Kidney (tissue), 14 donors: ENCODE measurements around the gene CDX2. TPM values are rescaled to one million over a fixed set of nuclear protein-coding genes. Genes with fewer than 3 reads are reported as not detected.

Source experiments
- DNase-seq, 5 donors: peaks; one replicate each; pipeline ENCODE4 v3.0.0-alpha.2; 2013 to 2020
- FAIRE-seq: peaks from 2 replicates; lab custom pipeline; 2012; peaks lifted over from hg19 to GRCh38; lab: Jason Lieb, UNC
- H3K27ac ChIP-seq, 2 donors: one replicate each; pipeline ENCODE4 v1.7.0; 2013; ENCODE audit warnings: low read depth in 2 of 2, low read length in 2 of 2, inconsistent platforms in 1 of 2
- H3K27me3 ChIP-seq: one replicate; pipeline ENCODE4 v1.7.1; 2013; ENCODE audit warnings: low read length, inconsistent platforms; ENCODE audit not compliant: control insufficient read depth, insufficient read depth
- H3K36me3 ChIP-seq, 3 donors: one replicate each; pipeline versions ENCODE4 v1.7.0 to v1.7.1; 2013; ENCODE audit warnings: low read length in 3 of 3, control low read depth in 1 of 3, inconsistent platforms in 1 of 3; ENCODE audit not compliant: insufficient read depth in 3 of 3, control insufficient read depth in 2 of 3
- H3K4me1 ChIP-seq, 3 donors: one replicate each; pipeline versions ENCODE4 v1.7.0 to v1.7.1; 2013; ENCODE audit warnings: low read length in 3 of 3, inconsistent platforms in 1 of 3, low read depth in 1 of 3; ENCODE audit not compliant: control insufficient read depth in 2 of 3, insufficient read depth in 2 of 3
- H3K4me3 ChIP-seq, 3 donors: one replicate each; pipeline versions ENCODE4 v1.7.0 to v1.8.1; 2013; ENCODE audit warnings: low read length in 3 of 3, control low read depth in 1 of 3, inconsistent platforms in 1 of 3
- H3K9ac ChIP-seq, 3 donors: one replicate each; pipeline versions ENCODE4 v1.7.0 to v1.7.1; 2013; ENCODE audit warnings: low read length in 3 of 3, control low read depth in 1 of 3, inconsistent platforms in 1 of 3
- H3K9me3 ChIP-seq, 3 donors: one replicate each; pipeline versions ENCODE4 v1.7.0 to v1.7.1; 2013; ENCODE audit warnings: low read length in 3 of 3, control low read depth in 1 of 3, inconsistent platforms in 1 of 3; ENCODE audit not compliant: control insufficient read depth in 2 of 3, insufficient read depth in 1 of 3
- intact Hi-C: fragments of 100-400 bp; cut with DNase I; formaldehyde crosslinking; loops from one replicate; pipeline ENCODE4 v1.11.1; 2022
- polyA plus RNA-seq: library from polyadenylated mRNA; stranded (reverse); fragments of 350-450 nt; fragmentation: Illumina TruSeq; extraction: RNeasy Lipid Tissue Mini Kit (QIAGEN cat#74804); gene quantifications from one replicate; pipeline ENCODE4 v1.2.3, GENCODE V29; 2014; ENCODE audit warnings: low read depth, low replicate concordance; ENCODE audit not compliant: insufficient read depth
- total RNA-seq: library from RNA; stranded (reverse); fragmentation: NEBNext Ultra II Directional; extraction: Animal tissue kit (Norgen Biotek cat#: 25700); gene quantifications from one replicate; pipeline ENCODE4 v1.2.1, GENCODE V29; 2021
- TF ChIP-seq, protein P1 (sequence below): IDR thresholded peaks from 3 replicates; pipeline ENCODE4 v1.5.1; 2012; ENCODE audit warnings: mild to moderate bottlenecking, moderate library complexity, borderline replicate concordance; ENCODE audit not compliant: insufficient read depth; ENCODE audit errors: extremely low read depth
- donor health status: control.
- donor health status: control.
- donor health status: control.
- donor health status: control.
- donor health status: control.
- donor health status: DM: yes; HTN: yes; CAD: no.
- donor health status: Normal renal cell carcinoma (clear cell type).

Gene CDX2
- total and polyA plus RNA-seq, 2 donors from 2014 or later, result not detected

DNA sequence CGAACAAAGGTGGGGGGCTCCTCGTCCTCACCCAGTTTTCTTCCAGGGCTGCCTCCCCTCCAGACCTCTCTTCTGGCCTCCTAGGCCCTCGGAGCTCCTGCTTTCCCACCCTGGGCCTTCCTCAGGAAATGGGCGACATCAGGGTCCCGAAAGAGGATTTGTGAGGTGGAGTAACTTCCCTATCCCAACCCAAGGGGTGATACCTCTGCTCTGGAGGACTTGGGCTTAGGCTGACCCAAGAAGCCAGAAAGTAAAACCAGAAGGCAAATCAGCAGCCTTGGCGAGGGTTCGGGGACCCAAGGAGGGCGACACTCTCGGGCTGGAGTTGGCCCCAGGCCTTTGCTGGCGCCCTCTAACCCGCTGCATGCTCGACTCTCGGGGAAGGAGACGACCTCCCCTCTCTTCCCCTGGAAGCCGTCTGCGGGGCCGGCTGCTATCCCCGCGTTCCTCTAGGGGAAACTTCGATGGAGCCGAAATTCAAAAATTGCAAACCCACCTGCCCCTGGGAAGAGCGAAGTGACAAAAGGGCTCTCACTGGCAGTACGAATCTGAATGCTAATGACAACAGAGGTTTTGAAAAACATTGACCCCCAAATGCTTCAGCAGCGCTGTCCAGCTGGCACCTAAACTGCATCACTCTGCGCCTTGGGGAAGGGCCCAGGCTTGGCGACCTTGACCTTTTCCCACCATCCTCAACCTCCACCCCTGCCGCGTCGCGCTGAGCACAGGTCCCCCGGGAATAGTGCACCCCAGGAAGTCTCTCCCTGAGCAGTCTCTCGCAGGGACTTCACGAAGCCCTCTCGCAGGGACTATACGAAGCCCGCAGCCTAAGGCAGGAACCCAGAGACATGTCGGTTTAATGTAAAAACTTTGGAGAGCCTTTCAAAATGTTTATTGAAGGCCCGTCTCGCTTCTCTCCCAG, 46.9 kb downstream of the CDX2 start:
- intact Hi-C loops, result no loop called here
- peak in 1 of 5 donors; percentile 3 for DNase-seq
- H3K9ac ChIP-seq, result no peak overlapping the region
- TF ChIP-seq, protein P1, sequence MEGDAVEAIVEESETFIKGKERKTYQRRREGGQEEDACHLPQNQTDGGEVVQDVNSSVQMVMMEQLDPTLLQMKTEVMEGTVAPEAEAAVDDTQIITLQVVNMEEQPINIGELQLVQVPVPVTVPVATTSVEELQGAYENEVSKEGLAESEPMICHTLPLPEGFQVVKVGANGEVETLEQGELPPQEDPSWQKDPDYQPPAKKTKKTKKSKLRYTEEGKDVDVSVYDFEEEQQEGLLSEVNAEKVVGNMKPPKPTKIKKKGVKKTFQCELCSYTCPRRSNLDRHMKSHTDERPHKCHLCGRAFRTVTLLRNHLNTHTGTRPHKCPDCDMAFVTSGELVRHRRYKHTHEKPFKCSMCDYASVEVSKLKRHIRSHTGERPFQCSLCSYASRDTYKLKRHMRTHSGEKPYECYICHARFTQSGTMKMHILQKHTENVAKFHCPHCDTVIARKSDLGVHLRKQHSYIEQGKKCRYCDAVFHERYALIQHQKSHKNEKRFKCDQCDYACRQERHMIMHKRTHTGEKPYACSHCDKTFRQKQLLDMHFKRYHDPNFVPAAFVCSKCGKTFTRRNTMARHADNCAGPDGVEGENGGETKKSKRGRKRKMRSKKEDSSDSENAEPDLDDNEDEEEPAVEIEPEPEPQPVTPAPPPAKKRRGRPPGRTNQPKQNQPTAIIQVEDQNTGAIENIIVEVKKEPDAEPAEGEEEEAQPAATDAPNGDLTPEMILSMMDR, result no peak
- peaks cover 0 to 8% (median 0%) of the 10 kb centered on the region in 3 donors for H3K4me1 ChIP-seq
- no peaks in the 10 kb centered on the region for H3K36me3 ChIP-seq
- no peak for FAIRE-seq
- H3K27ac ChIP-seq, result no peak overlapping the region
- no peaks in the 10 kb centered on the region for H3K9me3 ChIP-seq
- peaks cover 67% of the 10 kb centered on the region for H3K27me3 ChIP-seq
- no peak overlapping the region for H3K4me3 ChIP-seq

DNA sequence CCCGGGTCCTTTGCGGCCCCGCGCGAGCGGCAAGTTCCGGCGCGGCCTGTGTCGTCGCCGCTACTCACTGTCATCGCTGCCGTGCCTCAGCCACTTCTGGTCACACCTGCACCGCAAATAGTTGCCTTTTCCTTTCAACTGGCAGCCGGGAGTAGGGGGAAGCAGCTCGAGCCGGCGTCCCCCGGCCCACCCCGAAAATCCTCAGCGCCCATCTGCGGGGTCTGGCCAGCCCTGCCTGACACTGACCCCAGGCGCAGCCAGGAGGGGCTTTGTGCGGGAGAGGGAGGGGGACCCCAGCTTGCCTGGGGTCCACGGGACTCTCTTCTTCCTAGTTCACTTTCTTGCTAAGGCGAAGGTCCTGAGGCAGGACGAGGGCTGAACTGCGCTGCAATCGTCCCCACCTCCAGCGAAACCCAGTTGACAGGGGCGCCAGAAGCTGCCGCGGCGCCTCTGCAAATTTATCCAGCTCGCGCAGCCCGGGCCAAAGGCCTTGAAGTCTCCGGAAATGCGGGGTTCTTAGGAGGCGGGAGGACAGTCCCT, 47.6 kb downstream of the CDX2 start:
- H3K4me3 ChIP-seq, result peak overlapping the region in 1 of 3 donors; percentile 36
- no peak overlapping the region for H3K9ac ChIP-seq
- no peak for DNase-seq
- peaks cover 71% of the 10 kb centered on the region for H3K27me3 ChIP-seq
- no peak overlapping the region for H3K27ac ChIP-seq
- H3K36me3 ChIP-seq, result no peaks in the 10 kb centered on the region
- TF ChIP-seq, protein P1, result no peak
- FAIRE-seq, result no peak
- intact Hi-C loops, result no loop called here
- no peaks in the 10 kb centered on the region for H3K9me3 ChIP-seq
- peaks cover 0 to 9% (median 0%) of the 10 kb centered on the region in 3 donors for H3K4me1 ChIP-seq

DNA sequence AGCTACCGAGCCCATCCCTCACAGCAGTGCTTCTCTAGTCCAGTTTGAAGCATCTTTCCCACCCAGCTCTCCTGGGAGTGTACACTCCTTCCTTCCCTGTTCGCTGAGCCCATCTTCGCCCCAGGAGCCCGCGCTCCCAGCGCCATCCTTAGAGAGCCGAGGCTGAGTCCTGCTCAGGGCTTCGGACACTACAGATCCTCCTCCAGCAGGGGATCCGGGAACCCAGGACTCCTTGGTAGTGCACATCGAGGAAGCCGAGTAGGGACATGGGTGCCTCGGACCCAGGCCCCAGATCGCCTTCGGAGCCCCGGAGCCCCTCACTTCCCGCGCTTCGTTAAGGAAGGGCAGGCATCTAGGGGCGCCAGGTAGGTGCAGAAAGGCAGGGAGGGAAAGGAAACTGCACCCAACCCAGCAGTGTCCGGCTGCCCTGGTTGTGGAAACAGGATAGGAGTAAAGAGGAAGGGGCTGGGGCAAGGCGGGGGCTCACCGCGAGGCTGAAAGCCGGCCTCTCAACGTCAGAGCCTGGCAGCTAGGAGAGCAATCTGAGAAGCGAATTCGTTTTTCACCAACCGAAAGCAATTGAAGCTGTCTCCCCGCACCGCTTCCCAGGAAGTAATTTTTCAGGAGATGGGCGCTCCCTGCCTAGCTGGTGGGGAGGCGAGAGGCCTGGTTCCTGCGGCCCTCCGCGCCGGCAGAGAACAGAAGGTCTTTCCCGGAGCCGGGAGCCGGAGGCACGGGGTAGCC, 48.3 kb downstream of the CDX2 start:
- peaks cover 71% of the 10 kb centered on the region for H3K27me3 ChIP-seq

More for the DNA sequence above, 48.3 kb downstream of the CDX2 start:
- DNase-seq (peak in 2 of 5 donors; percentile 45 to 47), FAIRE-seq (no peak)
- TF ChIP-seq, protein P1, result no peak
- Histone ChIP-seq H3K4me1 (peaks cover 0 to 9% (median 0%) of the 10 kb centered on the region in 3 donors), H3K9me3 (no peaks in the 10 kb centered on the region), H3K36me3 (no peaks in the 10 kb centered on the region), H3K9ac (no peak overlapping the region), H3K27ac (no peak overlapping the region), H3K4me3 (peak overlapping the region in 1 of 3 donors; percentile 36)
- intact Hi-C loops, result no loop called here
